Endothelial cell of umbilical vein (primary cell): ENCODE measurements around the gene CALN1. TPM values are rescaled to one million over a fixed set of nuclear protein-coding genes. Genes with fewer than 3 reads are reported as not detected.

ENCODE experiments used
- BruUV-seq: library from RNA; stranded (reverse); fragments of 400-500 nt; replicated peaks from 2 replicates; lab custom pipeline; 2021; lab: Mats Ljungman, UMichigan
- CTCF ChIA-PET: fragments of 300-600, 350-600 bp; sonication (Branson Sonifier 250); formaldehyde crosslinking; loops from one replicate; lab custom pipeline; 2021; ENCODE audit warnings: antibody characterized with exemption, inconsistent platforms; lab: Charles Lee
- POLR2A ChIA-PET: fragments of 300-600, 350-600 bp; sonication (Branson Sonifier 250); formaldehyde crosslinking; loops from one replicate; lab custom pipeline; 2021; ENCODE audit warnings: antibody characterized with exemption, inconsistent platforms; lab: Charles Lee
- DNase-seq: peaks from one replicate; pipeline ENCODE4 v3.0.0-alpha.2; 2011; ENCODE audit warnings: low read depth, low spot score
- FAIRE-seq: peaks from 2 replicates; lab custom pipeline; 2011; peaks lifted over from hg19 to GRCh38; lab: Jason Lieb, UNC
- H2AFZ ChIP-seq: 2 replicates; pipeline ENCODE4 v1.6.0; 2012; ENCODE audit warnings: low read depth, low read length, control low read depth, inconsistent platforms
- H3K27ac ChIP-seq: 2 replicates; pipeline ENCODE4 v1.5.1; 2011; ENCODE audit warnings: low read depth, mild to moderate bottlenecking, control low read depth, low read length, moderate library complexity; ENCODE audit not compliant: insufficient read depth
- H3K27me3 ChIP-seq, 2 experiments: 2 replicates each; pipeline versions ENCODE4 v1.6.0 to v1.6.1; 2011; ENCODE audit warnings: low read length in 2 of 2, mixed read lengths in 1 of 2; ENCODE audit not compliant: control insufficient read depth in 2 of 2, insufficient read depth in 2 of 2
- H3K36me3 ChIP-seq, 2 experiments: 2 replicates in 1 of 2; 3 replicates in 1 of 2; pipeline ENCODE4 v1.5.1; 2011; ENCODE audit warnings: low read length in 2 of 2, mild to moderate bottlenecking in 1 of 2, moderate library complexity in 1 of 2; ENCODE audit not compliant: control insufficient read depth in 2 of 2, insufficient read depth in 2 of 2; ENCODE audit errors: extremely low read depth in 1 of 2
- H3K4me1 ChIP-seq: 3 replicates; pipeline ENCODE4 v1.5.1; 2011; ENCODE audit warnings: mild to moderate bottlenecking, low read length; ENCODE audit not compliant: control insufficient read depth, insufficient read depth; ENCODE audit errors: extremely low read depth
- H3K4me2 ChIP-seq: 2 replicates; pipeline ENCODE4 v1.6.1; 2011; ENCODE audit warnings: low read length, control low read depth, mixed read lengths; ENCODE audit not compliant: insufficient read depth
- H3K4me3 ChIP-seq, 3 experiments: fragments of 200-600 bp in 1 of 3; sonication (generic), shearing (Covaris generic) in 1 of 3; replicated peaks in 1 of 3; 2 replicates each; pipeline ENCODE4 v1.5.1; 2011 to 2016; ENCODE audit warnings: control low read depth in 3 of 3, low read length in 3 of 3, mild to moderate bottlenecking in 2 of 3, inconsistent platforms in 1 of 3, low read depth in 1 of 3, moderate library complexity in 1 of 3; ENCODE audit not compliant: insufficient read depth in 1 of 3
- H3K79me2 ChIP-seq: 2 replicates; pipeline ENCODE4 v1.6.0; 2012; ENCODE audit warnings: low read length, inconsistent platforms; ENCODE audit not compliant: control insufficient read depth, insufficient read depth
- H3K9ac ChIP-seq: replicated peaks from 2 replicates; pipeline ENCODE3; 2011; ENCODE audit warnings: low read length, control low read depth; ENCODE audit not compliant: insufficient read depth; ENCODE audit errors: extremely low read depth
- H3K9me1 ChIP-seq: replicated peaks from 3 replicates; pipeline ENCODE4 v1.6.0; 2011; ENCODE audit warnings: mild to moderate bottlenecking, low read length; ENCODE audit not compliant: control insufficient read depth, insufficient read depth; ENCODE audit errors: extremely low read depth
- H3K9me3 ChIP-seq: replicated peaks from 2 replicates; pipeline ENCODE4 v1.5.1; 2012; ENCODE audit warnings: low read length, inconsistent platforms; ENCODE audit not compliant: control insufficient read depth, insufficient read depth
- H4K20me1 ChIP-seq: replicated peaks from 2 replicates; pipeline ENCODE3; 2011; ENCODE audit warnings: mild to moderate bottlenecking, low read length; ENCODE audit not compliant: control insufficient read depth, insufficient read depth; ENCODE audit errors: extremely low read depth
- CTCF ChIP-seq, 2 donors: IDR thresholded peaks; 1 replicate in 1 of 2; 2 replicates in 1 of 2; pipeline ENCODE4 v1.5.1; 2011; ENCODE audit warnings: low read length in 2 of 2, mild to moderate bottlenecking in 2 of 2, moderate library complexity in 2 of 2, control low read depth in 1 of 2, inconsistent platforms in 1 of 2, low read depth in 1 of 2; ENCODE audit not compliant: insufficient read depth in 1 of 2; ENCODE audit errors: extremely low read depth in 1 of 2
- EZH2 ChIP-seq: IDR thresholded peaks from 2 replicates; pipeline ENCODE4 v1.6.1; 2012; ENCODE audit warnings: borderline replicate concordance, low read depth, mild to moderate bottlenecking, moderate library complexity, low read length, inconsistent platforms; ENCODE audit not compliant: severe bottlenecking
- FOS ChIP-seq: IDR thresholded peaks from 2 replicates; pipeline ENCODE4 v1.6.1; 2011; ENCODE audit warnings: mild to moderate bottlenecking, low read length, moderate library complexity, borderline replicate concordance; ENCODE audit not compliant: insufficient read depth
- GATA2 ChIP-seq: IDR thresholded peaks from 2 replicates; pipeline ENCODE4 v1.7.0; 2011; ENCODE audit warnings: low read depth, mild to moderate bottlenecking, moderate library complexity, mixed read lengths, low read length; ENCODE audit not compliant: insufficient read length, insufficient read depth
- JUN ChIP-seq: IDR thresholded peaks from 2 replicates; pipeline ENCODE4 v1.6.1; 2011; ENCODE audit warnings: borderline replicate concordance, low read depth; ENCODE audit not compliant: insufficient read length, insufficient read depth
- MAX ChIP-seq: IDR thresholded peaks from 2 replicates; pipeline ENCODE4 v1.6.1; 2011; ENCODE audit not compliant: insufficient read depth, insufficient read length
- MYC ChIP-seq: IDR thresholded peaks from one replicate; pipeline ENCODE4 v1.6.1; 2011; ENCODE audit warnings: mild to moderate bottlenecking, low read depth, low read length
- POLR2A ChIP-seq: IDR thresholded peaks from 2 replicates; pipeline ENCODE4 v1.6.1; 2012; ENCODE audit warnings: low read depth, mild to moderate bottlenecking, control low read depth, low read length
- POLR2AphosphoS5 ChIP-seq: IDR thresholded peaks from 2 replicates; pipeline ENCODE4 v1.6.1; 2012; ENCODE audit warnings: low read depth, mild to moderate bottlenecking, control low read depth, low read length, moderate library complexity; ENCODE audit not compliant: insufficient read depth
- dilution Hi-C: fragments of 300-500 bp; cut with MboI; formaldehyde crosslinking; loops from one replicate; pipeline ENCODE4 v1.15.0; 2019; ENCODE audit warnings: low sequenced_read_pairs; ENCODE audit not compliant: extremely low pct_ligation_motif_present
- intact Hi-C: fragments of 100-400 bp; cut with micrococcal nuclease; formaldehyde crosslinking; loops from one replicate; pipeline ENCODE4 v1.10.0; 2022
- polyA plus RNA-seq, 4 experiments: library from polyadenylated mRNA; depleted of rRNA in 3 of 4; stranded (reverse) in 3 of 4; unstranded in 1 of 4; fragments of >200 nt; gene quantifications; 2 replicates each; pipeline versions ENCODE4 v1.2.1 to v1.2.3, GENCODE V29; 2011 to 2012; ENCODE audit warnings: missing spikeins in 1 of 4
- total RNA-seq: library from RNA; stranded (reverse); gene quantifications from 2 replicates; pipeline ENCODE4 v1.2.3, GENCODE V29; 2021

The CALN1 gene
- total and polyA plus RNA-seq, 2 donors (not counting 3 experiments of a cell fraction or from before 2014, with no cell fraction given) = not detected

- intact Hi-C loops = no loop called here
- POLR2A ChIA-PET = no interaction called here
- H3K4me1 ChIP-seq = no peaks in the 10 kb centered on the region
- no peak for DNase-seq
- H3K9me3 ChIP-seq = peaks cover 8% of the 10 kb centered on the region
- no peaks in the 10 kb centered on the region for H3K9me1 ChIP-seq
- H3K27me3 ChIP-seq = no peaks in the 10 kb centered on the region
- H4K20me1 ChIP-seq = no peaks in the 10 kb centered on the region
- BruUV-seq = no TSS peak
- no peak overlapping the region for H3K27ac ChIP-seq
- no peak overlapping the region for H2AFZ ChIP-seq
- no peak overlapping the region for H3K4me3 ChIP-seq
- FAIRE-seq = no peak
- no peaks in the 10 kb centered on the region for H3K79me2 ChIP-seq
- no peak for TF ChIP-seq GATA2
- no peak for TF ChIP-seq EZH2
- TF ChIP-seq POLR2AphosphoS5 = no peak
- TF ChIP-seq MAX = no peak
- TF ChIP-seq POLR2A = no peak
- TF ChIP-seq MYC = no peak
- TF ChIP-seq CTCF (IDR thresholded peaks at IDR 0.05; ENCODE audit: extremely low read depth in 1 of 2, insufficient read depth in 1 of 2, low read depth in 1 of 2, low read length in 2 of 2) = no peak
- no peak for TF ChIP-seq FOS
- no peak for TF ChIP-seq JUN
- CTCF ChIA-PET = no interaction called here
- no peak overlapping the region for H3K9ac ChIP-seq
- dilution Hi-C loops = no loop called here
- H3K36me3 ChIP-seq = no peaks in the 10 kb centered on the region
- H3K4me2 ChIP-seq = no peak overlapping the region
These were observed 305.7 kb downstream of the CALN1 start for GRCh38 chr7:72106405-72106804.
